ENCODE data around the gene C17orf114.
"Not testable (repeated sequence)": the region's sequence is repeated elsewhere in the genome, so short reads cannot be mapped to it uniquely, and the experiment has no call there.

Gene C17orf114

GRCh38 chr17:4838309-4838785 is 36.2 kb upstream of the C17orf114 start:
- H3K4me1 ChIP-seq (ENCODE audit: control insufficient read depth in 1 of 2, insufficient read depth in 2 of 2, low read length in 2 of 2), result peaks cover 24 to 37% of the 10 kb centered on the region in 2 donors
- H3K4me3 ChIP-seq (ENCODE audit: low read depth in 1 of 2, low read length in 2 of 2), result no peak overlapping the region
- H3K9me3 ChIP-seq (ENCODE audit: control insufficient read depth in 1 of 2, low read length in 2 of 2), result no peaks in the 10 kb centered on the region
- H3K36me3 ChIP-seq (ENCODE audit: control insufficient read depth in 1 of 2, insufficient read depth in 2 of 2, low read length in 2 of 2), result no peaks in the 10 kb centered on the region
- H3K27ac ChIP-seq (ENCODE audit: low read length), result no peak overlapping the region
- H3K27me3 ChIP-seq (ENCODE audit: low read depth, low read length), result no peaks in the 10 kb centered on the region

GRCh38 chr17:4837471-4838308 is 35.6 kb upstream of the C17orf114 start:
- Histone ChIP-seq H3K27ac (ENCODE audit: low read length) (no peak overlapping the region), H3K4me3 (ENCODE audit: low read depth in 1 of 2, low read length in 2 of 2) (no peak overlapping the region), H3K9me3 (ENCODE audit: control insufficient read depth in 1 of 2, low read length in 2 of 2) (no peaks in the 10 kb centered on the region), H3K4me1 (ENCODE audit: control insufficient read depth in 1 of 2, insufficient read depth in 2 of 2, low read length in 2 of 2) (peaks cover 24 to 37% of the 10 kb centered on the region in 2 donors), H3K36me3 (ENCODE audit: control insufficient read depth in 1 of 2, insufficient read depth in 2 of 2, low read length in 2 of 2) (no peaks in the 10 kb centered on the region), H3K27me3 (ENCODE audit: low read depth, low read length) (no peaks in the 10 kb centered on the region)

DNA sequence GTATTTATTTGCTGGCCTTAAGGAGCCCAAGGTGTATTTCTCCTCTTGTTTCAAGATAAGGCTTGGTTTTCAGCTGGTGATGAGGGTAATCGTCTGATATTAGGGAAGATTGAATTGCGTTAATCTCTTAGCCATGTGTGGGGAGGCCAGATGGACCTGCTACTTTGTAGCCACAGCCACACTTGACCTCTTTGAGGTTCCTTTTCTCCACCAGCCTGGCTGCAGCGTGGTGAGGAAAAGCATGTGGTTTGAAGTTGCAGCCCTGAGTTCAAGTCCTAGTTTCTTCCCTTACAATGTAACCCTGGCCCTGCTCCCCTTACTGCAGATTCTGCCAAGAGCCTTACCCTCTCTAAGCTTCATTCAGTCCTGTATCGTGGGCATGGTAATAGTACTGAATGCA is 34.1 kb upstream of the C17orf114 start:
- H3K36me3 ChIP-seq (ENCODE audit: control insufficient read depth in 1 of 2, insufficient read depth in 2 of 2, low read length in 2 of 2), result no peaks in the 10 kb centered on the region
- H3K27me3 ChIP-seq (ENCODE audit: low read depth, low read length), result no peaks in the 10 kb centered on the region
- no peak overlapping the region for H3K4me3 ChIP-seq (ENCODE audit: low read depth in 1 of 2, low read length in 2 of 2)
- H3K4me1 ChIP-seq (ENCODE audit: control insufficient read depth in 1 of 2, insufficient read depth in 2 of 2, low read length in 2 of 2), result peaks cover 24 to 37% of the 10 kb centered on the region in 2 donors
- no peaks in the 10 kb centered on the region for H3K9me3 ChIP-seq (ENCODE audit: control insufficient read depth in 1 of 2, low read length in 2 of 2)
- peak overlapping the region; percentile 56 for H3K27ac ChIP-seq (ENCODE audit: low read length)

DNA sequence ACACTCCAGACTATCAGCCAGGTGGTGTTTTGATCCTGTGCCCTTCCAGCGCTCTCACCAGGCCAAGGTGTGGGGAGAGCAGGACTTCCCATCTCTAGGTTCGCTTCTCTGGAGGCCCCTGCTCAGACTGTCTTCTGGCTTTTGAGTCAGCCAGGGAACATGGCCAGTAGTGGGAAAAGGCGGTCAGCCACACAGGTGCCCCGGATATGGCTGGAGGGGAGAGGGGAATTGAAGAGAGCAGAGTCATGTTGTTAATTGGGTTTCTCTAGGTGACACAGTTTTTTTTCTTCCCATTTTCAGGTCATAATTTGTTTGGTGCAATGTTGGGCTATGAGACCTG is 32.5 kb upstream of the C17orf114 start:
- no peaks in the 10 kb centered on the region for H3K9me3 ChIP-seq (ENCODE audit: control insufficient read depth in 1 of 2, low read length in 2 of 2)
- peak overlapping the region; percentile 77 for H3K27ac ChIP-seq (ENCODE audit: low read length)
- H3K36me3 ChIP-seq (ENCODE audit: control insufficient read depth in 1 of 2, insufficient read depth in 2 of 2, low read length in 2 of 2), result no peaks in the 10 kb centered on the region
- H3K4me3 ChIP-seq (ENCODE audit: low read depth in 1 of 2, low read length in 2 of 2), result peak overlapping the region; percentile 87
- H3K27me3 ChIP-seq (ENCODE audit: low read depth, low read length), result no peaks in the 10 kb centered on the region
- peaks cover 24 to 31% of the 10 kb centered on the region in 2 donors for H3K4me1 ChIP-seq (ENCODE audit: control insufficient read depth in 1 of 2, insufficient read depth in 2 of 2, low read length in 2 of 2)

- H3K27me3 ChIP-seq (ENCODE audit: low read depth, low read length), result no peaks in the 10 kb centered on the region
- peaks cover 24 to 31% of the 10 kb centered on the region in 2 donors for H3K4me1 ChIP-seq (ENCODE audit: control insufficient read depth in 1 of 2, insufficient read depth in 2 of 2, low read length in 2 of 2)
- no peaks in the 10 kb centered on the region for H3K36me3 ChIP-seq (ENCODE audit: control insufficient read depth in 1 of 2, insufficient read depth in 2 of 2, low read length in 2 of 2)
- no peaks in the 10 kb centered on the region for H3K9me3 ChIP-seq (ENCODE audit: control insufficient read depth in 1 of 2, low read length in 2 of 2)
- peak overlapping the region; percentile 77 for H3K27ac ChIP-seq (ENCODE audit: low read length)
- peak overlapping the region; percentile 87 for H3K4me3 ChIP-seq (ENCODE audit: low read depth in 1 of 2, low read length in 2 of 2)
These were observed 32.0 kb upstream of the C17orf114 start for GRCh38 chr17:4833941-4834680.

DNA sequence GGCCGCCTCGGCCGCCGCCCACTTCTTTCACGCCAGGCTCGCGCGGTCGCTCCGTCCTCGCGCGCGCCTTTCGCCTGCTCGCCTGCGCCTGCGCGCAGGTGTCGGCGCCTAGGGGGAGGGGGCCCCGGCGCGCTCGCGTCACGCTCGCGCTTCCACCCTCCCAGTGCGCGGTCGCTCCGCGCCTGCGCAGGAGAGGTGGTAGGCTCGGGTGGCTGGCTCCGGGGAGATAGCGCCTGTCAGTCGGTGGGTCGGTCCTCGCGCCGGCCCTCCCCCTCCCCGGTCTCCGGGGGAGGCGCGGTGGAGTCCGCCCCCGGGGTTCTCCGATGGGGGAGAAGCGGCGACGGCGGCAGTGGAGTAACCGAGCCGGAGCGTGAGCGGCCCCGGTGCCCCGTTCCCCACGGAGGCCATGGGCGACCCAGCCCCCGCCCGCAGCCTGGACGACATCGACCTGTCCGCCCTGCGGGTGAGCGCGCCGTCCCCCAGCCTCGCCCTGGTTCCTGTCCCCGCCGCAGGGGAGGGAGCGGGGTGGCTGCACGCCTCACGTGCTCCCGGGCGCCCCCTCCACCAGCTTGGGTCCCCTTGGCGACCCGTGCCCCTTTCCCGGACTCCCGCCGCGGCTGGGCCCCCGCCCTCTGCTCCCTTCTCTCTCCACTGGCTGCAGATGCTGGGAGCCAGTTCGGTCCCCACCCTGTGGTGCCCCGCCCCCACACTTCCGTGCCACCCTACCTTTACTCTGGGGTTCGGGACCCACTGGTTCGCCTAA is 31.2 kb upstream of the C17orf114 start, which contains the start of gene MINK1:
Gene MINK1, plus strand, starts transcription at position 163 of the 763 bp plus-strand sequence. Its CDS starts 244 bp downstream, at position 407.
- peak within 1 kb of the TSS; percentile 77 for H3K27ac ChIP-seq (ENCODE audit: low read length)
- H3K27me3 ChIP-seq (ENCODE audit: low read depth, low read length), result no peaks in the 10 kb centered on the region
- no peaks in the 10 kb centered on the region for H3K9me3 ChIP-seq (ENCODE audit: control insufficient read depth in 1 of 2, low read length in 2 of 2)
- H3K36me3 ChIP-seq (ENCODE audit: control insufficient read depth in 1 of 2, insufficient read depth in 2 of 2, low read length in 2 of 2), result no peaks in the 10 kb centered on the region
- H3K4me3 ChIP-seq (ENCODE audit: low read depth in 1 of 2, low read length in 2 of 2), result peak within 1 kb of the TSS; percentile 87
- H3K4me1 ChIP-seq (ENCODE audit: control insufficient read depth in 1 of 2, insufficient read depth in 2 of 2, low read length in 2 of 2), result peaks cover 20 to 31% of the 10 kb centered on the region in 2 donors

DNA sequence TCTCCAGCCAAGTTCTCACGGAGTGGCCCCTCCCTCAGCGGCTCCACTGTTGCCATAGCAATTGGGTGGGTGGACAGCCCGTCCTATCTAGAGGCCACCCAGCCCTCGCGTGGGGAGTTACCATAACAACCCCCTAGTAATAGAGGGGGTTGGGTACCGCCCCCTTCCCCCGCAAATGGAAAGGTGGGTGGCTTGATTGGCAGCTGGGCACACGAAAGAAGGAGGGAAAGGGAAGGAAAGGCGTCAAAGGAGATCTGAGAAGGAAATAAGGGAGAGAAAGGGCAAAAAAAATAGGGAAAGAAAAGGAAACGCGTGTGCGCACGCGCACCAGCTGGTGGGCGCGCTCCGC is 30.7 kb upstream of the C17orf114 start:
- H3K27ac ChIP-seq (ENCODE audit: low read length); H3K36me3 ChIP-seq (ENCODE audit: control insufficient read depth in 1 of 2, insufficient read depth in 2 of 2, low read length in 2 of 2); H3K27me3 ChIP-seq (ENCODE audit: low read depth, low read length); H3K9me3 ChIP-seq (ENCODE audit: control insufficient read depth in 1 of 2, low read length in 2 of 2): not testable (repeated sequence)
- peaks cover 17 to 27% of the 10 kb centered on the region in 2 donors for H3K4me1 ChIP-seq (ENCODE audit: control insufficient read depth in 1 of 2, insufficient read depth in 2 of 2, low read length in 2 of 2)
- H3K4me3 ChIP-seq (ENCODE audit: low read depth in 1 of 2, low read length in 2 of 2), result peak overlapping the region; percentile 87

DNA sequence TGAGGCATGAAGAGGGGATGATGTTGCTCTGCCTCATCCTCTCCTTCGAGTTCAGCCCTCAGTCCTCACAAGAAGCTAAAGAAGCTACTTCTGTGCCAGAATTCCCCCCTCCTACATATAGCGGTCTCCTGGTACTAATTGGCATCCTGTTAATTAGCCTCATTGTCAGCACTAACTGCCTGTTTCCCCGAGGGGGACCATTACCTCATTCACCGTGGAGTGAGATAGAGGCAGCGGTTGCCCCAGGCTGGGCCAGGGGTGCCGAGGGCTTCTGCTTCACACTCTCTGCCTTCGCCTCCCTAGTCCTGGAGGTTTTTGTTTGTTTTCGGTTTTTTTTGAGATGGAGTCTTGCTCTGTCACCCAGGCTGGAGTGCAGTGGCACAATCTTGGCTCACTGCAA is 25.3 kb upstream of the C17orf114 start:
- H3K36me3 ChIP-seq (ENCODE audit: control insufficient read depth in 1 of 2, insufficient read depth in 2 of 2, low read length in 2 of 2), result peaks cover 0 to 14% of the 10 kb centered on the region in 2 donors
- H3K27me3 ChIP-seq (ENCODE audit: low read depth, low read length), result no peaks in the 10 kb centered on the region
- H3K4me3 ChIP-seq (ENCODE audit: low read depth in 1 of 2, low read length in 2 of 2), result no peak overlapping the region
- no peaks in the 10 kb centered on the region for H3K4me1 ChIP-seq (ENCODE audit: control insufficient read depth in 1 of 2, insufficient read depth in 2 of 2, low read length in 2 of 2)
- H3K27ac ChIP-seq (ENCODE audit: low read length), result no peak overlapping the region
- H3K9me3 ChIP-seq (ENCODE audit: control insufficient read depth in 1 of 2, low read length in 2 of 2), result no peaks in the 10 kb centered on the region

DNA sequence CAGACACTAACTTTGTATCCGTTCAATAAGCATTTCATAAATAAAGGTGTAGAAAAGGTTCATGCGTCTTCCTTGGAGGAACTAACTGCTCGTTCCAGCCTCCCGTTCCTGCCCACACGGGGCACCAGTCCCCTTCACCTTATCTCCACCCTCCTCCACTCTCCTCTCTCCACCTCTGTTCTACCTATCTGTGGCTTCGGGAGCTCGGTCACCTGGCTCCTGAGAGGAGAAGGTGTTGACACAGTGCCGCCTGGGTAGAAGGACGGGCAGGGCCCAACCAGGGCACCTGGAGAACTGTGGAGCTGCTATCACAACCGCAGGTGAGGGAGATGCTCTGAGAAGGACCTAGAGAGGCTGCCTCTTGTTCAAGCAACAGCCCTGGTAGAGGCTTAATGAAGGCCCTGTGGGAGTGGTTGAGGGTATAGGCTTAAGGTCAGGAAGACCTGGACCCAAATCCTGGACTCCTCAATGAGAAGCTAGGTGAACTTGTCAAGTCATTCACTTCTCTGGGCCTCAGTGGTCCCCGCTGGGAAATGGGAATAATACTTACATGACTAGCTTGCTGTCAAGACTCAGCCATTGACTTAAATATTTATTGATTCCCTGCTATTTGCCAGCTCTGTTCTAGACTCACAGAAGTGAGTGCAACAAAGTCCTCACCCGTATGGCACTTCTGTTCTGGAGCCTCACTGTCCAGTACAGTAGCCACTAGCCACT is 21.4 kb upstream of the C17orf114 start:
- no peak overlapping the region for H3K27ac ChIP-seq (ENCODE audit: low read length)
- H3K4me3 ChIP-seq (ENCODE audit: low read depth in 1 of 2, low read length in 2 of 2), result no peak overlapping the region
- no peaks in the 10 kb centered on the region for H3K4me1 ChIP-seq (ENCODE audit: control insufficient read depth in 1 of 2, insufficient read depth in 2 of 2, low read length in 2 of 2)
- H3K36me3 ChIP-seq (ENCODE audit: control insufficient read depth in 1 of 2, insufficient read depth in 2 of 2, low read length in 2 of 2), result peaks cover 0 to 19% of the 10 kb centered on the region in 2 donors
- no peaks in the 10 kb centered on the region for H3K27me3 ChIP-seq (ENCODE audit: low read depth, low read length)
- H3K9me3 ChIP-seq (ENCODE audit: control insufficient read depth in 1 of 2, low read length in 2 of 2), result no peaks in the 10 kb centered on the region

- H3K36me3 ChIP-seq (ENCODE audit: control insufficient read depth in 1 of 2, insufficient read depth in 2 of 2, low read length in 2 of 2), result peaks cover 4 to 19% of the 10 kb centered on the region in 2 donors
- no peaks in the 10 kb centered on the region for H3K4me1 ChIP-seq (ENCODE audit: control insufficient read depth in 1 of 2, insufficient read depth in 2 of 2, low read length in 2 of 2)
- no peaks in the 10 kb centered on the region for H3K27me3 ChIP-seq (ENCODE audit: low read depth, low read length)
These were observed 20.7 kb upstream of the C17orf114 start for GRCh38 chr17:4822835-4823234.

More at GRCh38 chr17:4822835-4823234, 20.7 kb upstream of the C17orf114 start:
- no peak overlapping the region for H3K4me3 ChIP-seq (ENCODE audit: low read depth in 1 of 2, low read length in 2 of 2)
- no peak overlapping the region for H3K27ac ChIP-seq (ENCODE audit: low read length)
- H3K9me3 ChIP-seq (ENCODE audit: control insufficient read depth in 1 of 2, low read length in 2 of 2), result no peaks in the 10 kb centered on the region
